HG03565 (cell line): ENCODE data around the gene EVA1C.
"Not testable (repeated sequence)": the region's sequence is repeated elsewhere in the genome, so short reads cannot be mapped to it uniquely, and the experiment has no call there.

Experiments
- ATAC-seq: cut with Tn5 transposase; IDR thresholded peaks from one replicate; pipeline ENCODE4 v1.9.1; 2021; ENCODE audit warnings: mild to moderate bottlenecking, moderate library complexity; ENCODE audit not compliant: unreplicated experiment

EVA1C gene

DNA sequence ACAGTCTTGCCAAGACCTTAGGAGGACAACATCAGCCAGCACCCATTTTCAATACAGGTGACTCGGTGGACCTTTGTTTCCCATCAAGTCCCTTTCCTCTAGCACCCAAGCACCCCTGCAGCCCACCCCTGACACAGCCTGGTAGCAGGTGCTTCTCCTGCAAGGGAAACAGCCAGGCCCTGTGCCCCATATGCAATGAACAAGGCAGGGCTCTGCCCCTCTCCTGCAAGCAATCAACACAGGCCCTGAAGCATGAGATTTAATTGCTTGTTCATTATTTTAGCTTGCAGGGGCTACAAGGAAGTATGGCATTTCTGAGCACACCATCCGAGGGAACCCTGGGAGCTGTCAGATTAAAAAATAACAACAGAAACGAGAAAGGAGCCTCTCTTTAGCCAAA, 137.4 kb downstream of the EVA1C start:
- no peak for ATAC-seq

DNA sequence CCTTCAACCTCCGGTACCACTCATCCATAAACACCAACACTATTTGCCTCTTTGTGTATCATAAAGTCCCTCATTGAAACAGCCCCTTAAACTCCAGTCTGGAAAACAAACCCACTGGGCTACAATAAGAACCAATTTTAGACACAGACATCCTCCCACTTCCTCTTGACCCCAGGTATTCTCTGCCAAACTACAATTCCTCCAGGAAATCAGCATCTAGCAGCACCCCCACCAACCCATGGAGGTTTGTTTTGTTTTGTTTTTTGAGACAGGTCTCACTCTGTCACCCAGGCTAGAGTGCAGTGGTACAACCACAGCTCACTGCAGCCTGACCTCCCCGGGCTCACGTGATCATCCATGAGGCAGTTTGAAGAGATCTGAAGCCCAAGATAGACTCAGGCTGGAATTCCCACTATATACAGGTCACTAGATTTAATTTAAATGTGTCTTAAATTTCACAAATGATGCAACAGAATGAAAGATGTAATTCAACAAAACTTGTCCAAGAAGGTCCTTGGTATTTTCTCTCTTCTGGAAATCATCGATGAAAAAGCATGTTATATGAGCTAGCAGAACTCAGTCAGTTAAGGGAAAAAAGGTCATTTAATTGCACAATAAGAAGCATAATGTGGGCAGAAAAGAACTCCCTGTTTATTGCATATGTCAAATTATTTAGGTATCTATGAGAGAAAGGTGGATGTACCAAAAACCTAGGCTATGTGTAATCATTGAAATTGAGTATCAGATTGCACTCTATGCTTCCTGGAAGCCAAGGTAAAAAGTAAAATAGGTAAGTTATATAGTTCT, 142.5 kb downstream of the EVA1C start:
- no peak for ATAC-seq

DNA sequence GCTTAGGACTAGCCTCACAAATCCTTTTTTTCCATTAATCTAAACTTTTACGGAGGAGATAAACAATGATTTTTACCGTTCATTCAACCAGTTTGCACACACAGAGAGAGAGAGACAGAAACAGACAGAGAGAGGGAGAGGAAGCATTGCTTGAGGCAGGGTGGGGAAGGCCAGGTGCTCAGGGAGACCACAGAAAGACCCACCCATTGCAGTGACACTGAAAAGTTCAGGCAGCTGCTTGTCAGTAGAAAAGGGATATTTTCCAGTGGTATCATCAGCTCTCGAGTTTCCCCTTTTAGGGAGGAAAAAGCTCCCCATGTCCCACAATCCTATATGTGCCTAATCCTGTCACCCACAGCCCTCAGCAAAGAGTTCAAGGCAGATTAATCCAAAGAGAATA, 145.6 kb downstream of the EVA1C start:
- ATAC-seq = no peak

DNA sequence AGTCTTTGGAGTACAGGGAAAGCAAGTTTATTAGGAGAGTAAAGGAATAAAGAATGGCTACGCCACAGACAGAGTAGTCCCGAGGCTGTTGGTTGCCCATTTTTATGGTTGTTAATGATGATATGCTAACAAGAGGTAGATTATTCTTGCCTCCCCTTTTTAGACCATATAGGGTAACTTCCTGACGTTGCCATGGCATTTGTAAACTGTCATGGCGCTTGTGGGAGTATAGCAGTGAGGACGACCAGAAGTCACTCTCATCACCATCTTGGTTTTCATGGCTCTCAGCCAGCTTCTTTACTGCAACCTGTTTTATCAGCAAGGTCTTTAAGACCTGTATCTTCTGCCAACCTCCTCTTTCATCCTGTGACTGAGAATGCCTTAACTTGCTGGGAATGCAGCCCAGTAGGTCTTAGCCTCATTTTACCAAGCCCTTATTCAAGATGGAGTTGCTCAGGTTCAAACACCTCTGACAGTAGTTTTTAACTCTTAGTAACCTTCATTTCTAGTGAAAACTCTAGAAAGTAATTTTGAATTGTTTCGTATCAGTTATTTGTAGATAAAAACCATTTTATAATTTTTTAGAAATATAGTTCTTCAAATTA, 146.6 kb downstream of the EVA1C start:
- ATAC-seq = no peak

DNA sequence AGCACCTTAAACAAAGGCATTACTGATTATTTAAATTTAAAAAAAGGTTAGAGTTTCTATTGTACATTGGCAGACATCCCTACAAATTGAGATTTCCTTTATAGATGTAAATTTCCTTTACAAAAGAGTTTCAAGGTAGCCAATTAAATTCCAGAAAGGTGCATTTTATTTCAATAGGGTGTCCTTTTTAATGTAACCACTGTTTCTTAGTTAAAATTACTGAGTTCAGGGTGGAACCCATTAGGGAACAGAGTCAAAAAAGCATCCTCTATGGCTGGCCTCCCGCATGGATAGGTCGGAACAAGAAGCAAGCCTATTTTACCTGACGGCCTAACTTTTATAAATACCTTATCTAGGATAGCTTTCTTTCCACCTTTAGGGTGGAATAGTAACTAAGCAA, 148.4 kb downstream of the EVA1C start:
- no peak for ATAC-seq

DNA sequence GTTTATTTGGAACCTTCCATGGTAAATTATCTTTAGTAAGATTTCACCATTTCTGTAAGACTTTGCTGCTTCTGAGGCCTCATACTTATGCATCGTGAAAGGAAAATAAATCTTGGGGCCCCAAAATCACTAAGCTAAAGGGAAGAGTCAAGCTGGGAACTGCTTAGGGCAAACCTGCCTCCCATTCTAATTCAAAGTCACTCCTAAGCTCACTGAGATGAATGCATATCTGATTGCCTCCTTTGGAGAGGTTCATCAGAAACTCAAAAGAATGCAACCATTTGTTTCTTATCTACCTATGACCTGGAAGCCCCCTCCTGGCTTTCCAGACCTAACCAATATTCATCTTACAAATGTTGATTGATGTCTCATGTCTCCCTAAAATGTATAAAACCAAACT, 149.0 kb downstream of the EVA1C start:
- not testable (repeated sequence) for ATAC-seq

DNA sequence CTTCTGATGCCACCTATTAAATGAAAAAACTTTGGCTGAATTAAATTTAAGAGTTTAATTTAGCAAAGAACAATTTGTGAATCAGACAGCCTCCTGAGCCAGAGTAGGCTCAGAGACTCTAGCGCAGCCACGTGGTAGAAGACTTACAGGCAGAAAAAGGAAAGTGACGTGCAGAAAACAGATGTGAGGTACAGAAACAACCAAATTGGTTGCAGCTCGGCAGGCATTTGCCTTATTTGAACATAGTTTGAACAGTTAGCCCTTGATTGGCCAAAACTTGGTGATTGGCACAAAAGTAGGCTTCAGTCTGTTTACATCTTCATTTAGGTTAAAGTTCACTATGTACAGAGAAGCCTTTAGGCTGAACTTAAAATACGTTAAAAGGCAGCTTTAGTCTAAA, 149.9 kb downstream of the EVA1C start:
- no peak for ATAC-seq

DNA sequence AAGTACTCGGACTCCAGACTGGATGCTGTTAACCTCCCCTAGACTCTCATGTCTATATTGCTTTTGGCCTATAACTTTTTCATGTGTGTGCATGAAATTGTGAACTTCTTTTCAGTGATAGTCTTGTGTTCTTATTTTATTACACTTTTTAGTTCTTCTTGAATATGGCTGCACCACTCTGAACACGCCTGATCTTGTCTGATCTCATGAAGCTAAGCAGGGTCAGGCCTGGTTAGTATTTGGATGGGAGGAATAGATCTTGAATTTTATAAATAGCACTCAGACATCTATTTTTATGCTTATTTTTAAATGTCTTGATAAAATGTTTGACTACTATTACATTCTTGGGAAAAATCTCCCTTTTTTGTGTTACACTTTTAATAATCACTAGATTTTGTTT, 150.4 kb downstream of the EVA1C start:
- ATAC-seq = no peak
